ENCODE measurements around the gene SPECC1L. TPM values are rescaled to one million over a fixed set of nuclear protein-coding genes. Genes with fewer than 3 reads are reported as not detected.

Gene SPECC1L
- total RNA-seq, 1 donor = 46.7 TPM

- peaks cover 32% of the 10 kb centered on the region for H3K4me1 ChIP-seq (ENCODE audit: insufficient read depth, low read length)
- H3K4me3 ChIP-seq (ENCODE audit: insufficient read depth, low read length) = no peak overlapping the region
- TF ChIP-seq CTCF (IDR thresholded peaks at IDR 0.05; ENCODE audit: extremely low read depth, low read depth, low read length) = no peak
- no peaks in the 10 kb centered on the region for H3K36me3 ChIP-seq (ENCODE audit: insufficient read depth, low read length)
- no peaks in the 10 kb centered on the region for H3K27me3 ChIP-seq (ENCODE audit: insufficient read depth, low read length)
- no peaks in the 10 kb centered on the region for H3K9me3 ChIP-seq (ENCODE audit: low read depth, low read length)
- H3K79me2 ChIP-seq (ENCODE audit: insufficient read depth, low read length) = no peaks in the 10 kb centered on the region
- DNase-seq (ENCODE audit: insufficient read length, low spot score, missing footprints) = peak; percentile 85
- no peak overlapping the region for H3K4me2 ChIP-seq (ENCODE audit: insufficient read depth, low read length)
- H4K20me1 ChIP-seq (ENCODE audit: insufficient read depth, low read length) = peaks cover 2% of the 10 kb centered on the region
- peak overlapping the region; percentile 35 for H3K27ac ChIP-seq (ENCODE audit: low read depth, low read length)
- no peak overlapping the region for H2AFZ ChIP-seq (ENCODE audit: low read length)
Measured at GRCh38 chr22:24434471-24435322, 164.1 kb downstream of the SPECC1L start.

GRCh38 chr22:24435323-24435645 lies 164.7 kb downstream of the SPECC1L start:
- DNase-seq (ENCODE audit: insufficient read length, low spot score, missing footprints) = peak; percentile 75
- H3K79me2 ChIP-seq (ENCODE audit: insufficient read depth, low read length) = no peaks in the 10 kb centered on the region
- H3K9me3 ChIP-seq (ENCODE audit: low read depth, low read length) = no peaks in the 10 kb centered on the region
- no peak overlapping the region for H3K4me2 ChIP-seq (ENCODE audit: insufficient read depth, low read length)
- TF ChIP-seq CTCF (IDR thresholded peaks at IDR 0.05; ENCODE audit: extremely low read depth, low read depth, low read length) = no peak
- no peaks in the 10 kb centered on the region for H3K36me3 ChIP-seq (ENCODE audit: insufficient read depth, low read length)
- H2AFZ ChIP-seq (ENCODE audit: low read length) = no peak overlapping the region
- no peak overlapping the region for H3K4me3 ChIP-seq (ENCODE audit: insufficient read depth, low read length)
- H3K27ac ChIP-seq (ENCODE audit: low read depth, low read length) = no peak overlapping the region
- peaks cover 32% of the 10 kb centered on the region for H3K4me1 ChIP-seq (ENCODE audit: insufficient read depth, low read length)
- peaks cover 2% of the 10 kb centered on the region for H4K20me1 ChIP-seq (ENCODE audit: insufficient read depth, low read length)
- H3K27me3 ChIP-seq (ENCODE audit: insufficient read depth, low read length) = no peaks in the 10 kb centered on the region

GRCh38 chr22:24435861-24436371 lies 165.3 kb downstream of the SPECC1L start:
- H3K4me3 ChIP-seq (ENCODE audit: insufficient read depth, low read length) = no peak overlapping the region
- H3K36me3 ChIP-seq (ENCODE audit: insufficient read depth, low read length) = no peaks in the 10 kb centered on the region
- DNase-seq (ENCODE audit: insufficient read length, low spot score, missing footprints) = peak; percentile 97
- H3K27ac ChIP-seq (ENCODE audit: low read depth, low read length) = peak overlapping the region; percentile 65
- peaks cover 2% of the 10 kb centered on the region for H4K20me1 ChIP-seq (ENCODE audit: insufficient read depth, low read length)
- peak overlapping the region; percentile 59 for H2AFZ ChIP-seq (ENCODE audit: low read length)
- no peaks in the 10 kb centered on the region for H3K79me2 ChIP-seq (ENCODE audit: insufficient read depth, low read length)
- H3K4me2 ChIP-seq (ENCODE audit: insufficient read depth, low read length) = no peak overlapping the region
- no peaks in the 10 kb centered on the region for H3K27me3 ChIP-seq (ENCODE audit: insufficient read depth, low read length)
- peaks cover 32% of the 10 kb centered on the region for H3K4me1 ChIP-seq (ENCODE audit: insufficient read depth, low read length)
- no peaks in the 10 kb centered on the region for H3K9me3 ChIP-seq (ENCODE audit: low read depth, low read length)
- TF ChIP-seq CTCF (IDR thresholded peaks at IDR 0.05; ENCODE audit: extremely low read depth, low read depth, low read length) = no peak

GRCh38 chr22:24436553-24436952 lies 165.9 kb downstream of the SPECC1L start:
- Histone ChIP-seq H3K4me3 (ENCODE audit: insufficient read depth, low read length) (no peak overlapping the region), H4K20me1 (ENCODE audit: insufficient read depth, low read length) (peaks cover 2% of the 10 kb centered on the region), H3K4me2 (ENCODE audit: insufficient read depth, low read length) (no peak overlapping the region), H3K9me3 (ENCODE audit: low read depth, low read length) (no peaks in the 10 kb centered on the region), H3K27me3 (ENCODE audit: insufficient read depth, low read length) (no peaks in the 10 kb centered on the region), H3K27ac (ENCODE audit: low read depth, low read length) (peak overlapping the region; percentile 65), H3K36me3 (ENCODE audit: insufficient read depth, low read length) (no peaks in the 10 kb centered on the region), H3K4me1 (ENCODE audit: insufficient read depth, low read length) (peaks cover 32% of the 10 kb centered on the region), H3K79me2 (ENCODE audit: insufficient read depth, low read length) (no peaks in the 10 kb centered on the region), H2AFZ (ENCODE audit: low read length) (no peak overlapping the region)
- DNase-seq (ENCODE audit: insufficient read length, low spot score, missing footprints) = peak; percentile 75
- no peak for TF ChIP-seq CTCF (IDR thresholded peaks at IDR 0.05; ENCODE audit: extremely low read depth, low read depth, low read length)

Data from osteoblast (primary cell).